NCI-H2107 (cell line): Measurements from ENCODE around the gene SYT8.

ENCODE experiments used
- DNase-seq: peaks from one replicate; lab custom pipeline; 2025; lab: John Stamatoyannopoulos, UW

The SYT8 gene

DNA sequence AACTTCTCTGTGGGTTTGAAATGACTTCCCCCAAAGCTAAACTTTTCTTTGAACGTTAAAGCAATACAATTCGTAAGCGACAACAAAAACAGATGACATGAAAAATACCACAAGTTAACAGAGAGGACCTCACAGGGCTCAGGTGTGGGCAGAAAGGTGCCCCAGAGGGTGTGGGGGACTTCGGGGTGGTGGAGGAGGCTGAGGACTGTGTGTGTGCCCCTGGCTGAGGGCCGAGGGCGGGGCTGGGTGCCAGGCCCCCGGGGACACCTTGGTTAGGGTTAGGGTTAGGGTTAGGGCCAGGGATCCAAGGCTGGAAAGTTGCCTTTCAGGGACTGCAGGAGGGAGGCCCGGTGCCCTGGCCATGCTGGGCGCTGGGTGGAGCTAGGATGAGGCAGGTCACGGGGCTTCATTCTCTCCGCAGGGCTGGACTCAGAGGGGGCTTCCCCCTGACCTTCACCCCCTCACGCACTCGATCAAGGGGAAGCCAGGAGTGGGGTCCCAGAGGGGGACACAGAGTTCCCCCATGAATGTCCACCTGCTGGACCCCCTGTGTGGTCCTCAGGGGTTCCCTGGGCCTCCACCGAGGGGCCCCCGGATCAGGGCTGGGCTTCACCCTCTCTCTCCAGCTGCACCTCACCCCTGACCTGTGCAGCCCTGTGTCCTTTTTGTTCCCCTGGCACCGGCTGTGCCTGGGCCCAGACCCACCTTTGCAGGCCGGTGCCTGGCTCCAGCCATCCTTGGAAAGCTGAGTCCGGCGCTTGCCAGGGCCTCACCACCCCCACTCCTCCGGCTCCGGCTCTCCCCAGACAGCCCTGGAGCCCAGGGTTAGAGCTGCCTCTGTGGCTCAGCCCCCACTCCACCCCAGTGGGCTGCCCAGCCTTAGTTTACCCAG is 11.0 kb downstream of the SYT8 start:
- no peak for DNase-seq

GRCh38 chr11:1846453-1846932 is 11.7 kb downstream of the SYT8 start:
- no peak for DNase-seq

GRCh38 chr11:1847006-1847735 is 12.4 kb downstream of the SYT8 start:
- no peak for DNase-seq

GRCh38 chr11:1847926-1848639 is 13.3 kb downstream of the SYT8 start:
- DNase-seq: no peak

- DNase-seq: no peak
Observed at GRCh38 chr11:1848640-1849430, 14.0 kb downstream of the SYT8 start.

- no peak for DNase-seq
Observed at GRCh38 chr11:1851468-1852180, 16.8 kb downstream of the SYT8 start.

- no peak for DNase-seq
Observed at GRCh38 chr11:1852271-1852876, 17.6 kb downstream of the SYT8 start.

GRCh38 chr11:1852877-1853276 is 18.1 kb downstream of the SYT8 start, which contains the start of gene LSP1:
Gene LSP1, plus strand, starts transcription at chr11:1853084. Its CDS starts 61 bp downstream, at chr11:1853145.
- no peak for DNase-seq

DNA sequence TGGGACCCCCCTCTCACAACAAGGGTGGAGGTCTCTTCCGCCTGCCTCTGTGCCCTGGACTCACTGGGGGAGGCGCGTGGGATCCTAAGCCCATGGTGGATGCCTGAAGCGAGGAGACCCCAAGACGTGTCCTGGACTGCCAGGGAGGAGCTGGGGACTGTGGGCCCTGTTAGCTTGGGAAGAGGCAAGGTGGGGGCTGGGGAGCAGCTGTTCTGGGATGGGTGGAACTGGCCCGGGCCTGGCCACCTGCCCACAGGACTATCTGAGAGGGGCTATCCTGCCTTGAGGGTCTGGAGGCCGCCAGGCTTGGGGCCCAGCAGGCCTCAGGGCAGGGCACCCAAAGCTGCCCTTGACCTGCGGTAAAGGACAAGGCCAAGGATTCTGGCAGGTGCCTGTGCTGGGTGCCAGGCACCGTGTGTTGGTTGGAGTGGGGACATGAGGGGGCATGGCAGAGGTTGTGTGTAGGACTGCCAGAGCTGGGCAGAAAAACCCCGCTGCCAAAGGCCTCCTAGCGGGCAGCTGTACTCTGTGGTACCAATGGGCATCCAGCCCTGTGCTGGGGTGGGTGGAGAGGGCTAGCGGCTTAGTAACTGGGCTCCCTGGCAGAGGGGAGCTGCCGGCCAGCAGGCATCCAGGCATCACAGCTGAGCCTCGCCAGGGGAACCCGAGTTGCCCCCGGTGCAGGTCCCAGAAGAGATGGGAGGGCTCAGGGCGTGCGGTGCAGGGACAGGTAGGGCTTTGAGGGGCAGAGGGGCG is 18.8 kb downstream of the SYT8 start:
- DNase-seq: no peak

DNA sequence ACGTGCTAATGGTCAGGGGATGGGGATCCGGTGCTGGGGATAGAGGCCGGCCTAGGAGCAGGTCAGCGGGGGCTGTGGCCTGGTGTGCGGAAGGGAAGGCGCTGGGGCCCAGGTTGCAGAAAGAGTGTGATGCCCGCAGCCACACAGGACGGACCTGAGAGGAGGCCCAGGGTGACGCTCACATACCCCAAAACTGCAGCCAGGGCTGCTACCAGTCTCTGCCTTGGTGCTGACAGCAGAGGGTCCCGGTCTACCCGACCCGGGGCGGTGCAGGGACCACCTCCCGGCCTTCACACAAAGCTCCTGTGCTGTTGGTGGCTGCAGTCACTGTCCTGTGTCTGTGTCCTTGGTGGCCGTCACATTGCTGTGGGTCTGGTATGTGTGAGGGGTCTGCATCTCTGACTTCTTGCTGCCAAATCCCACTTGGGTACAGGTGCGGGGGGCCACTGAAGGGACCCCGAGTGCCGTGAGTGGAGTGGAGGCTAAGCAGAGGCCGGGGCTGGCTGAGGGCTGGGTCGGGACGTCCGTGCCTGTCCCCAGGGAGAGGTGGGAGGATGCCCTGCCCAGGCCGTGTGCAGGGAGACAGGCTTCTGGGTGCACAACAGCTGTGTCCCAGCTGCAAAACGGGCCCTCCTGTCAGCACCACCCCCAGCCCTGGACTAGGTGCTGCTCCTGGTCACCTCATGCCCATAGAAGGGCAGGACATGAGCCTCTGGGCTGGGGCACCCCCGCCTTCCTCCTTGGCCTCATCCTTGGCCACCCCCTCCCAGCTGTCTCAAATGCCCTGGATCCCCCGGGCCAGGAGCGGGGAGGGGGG is 19.6 kb downstream of the SYT8 start:
- no peak for DNase-seq

DNA sequence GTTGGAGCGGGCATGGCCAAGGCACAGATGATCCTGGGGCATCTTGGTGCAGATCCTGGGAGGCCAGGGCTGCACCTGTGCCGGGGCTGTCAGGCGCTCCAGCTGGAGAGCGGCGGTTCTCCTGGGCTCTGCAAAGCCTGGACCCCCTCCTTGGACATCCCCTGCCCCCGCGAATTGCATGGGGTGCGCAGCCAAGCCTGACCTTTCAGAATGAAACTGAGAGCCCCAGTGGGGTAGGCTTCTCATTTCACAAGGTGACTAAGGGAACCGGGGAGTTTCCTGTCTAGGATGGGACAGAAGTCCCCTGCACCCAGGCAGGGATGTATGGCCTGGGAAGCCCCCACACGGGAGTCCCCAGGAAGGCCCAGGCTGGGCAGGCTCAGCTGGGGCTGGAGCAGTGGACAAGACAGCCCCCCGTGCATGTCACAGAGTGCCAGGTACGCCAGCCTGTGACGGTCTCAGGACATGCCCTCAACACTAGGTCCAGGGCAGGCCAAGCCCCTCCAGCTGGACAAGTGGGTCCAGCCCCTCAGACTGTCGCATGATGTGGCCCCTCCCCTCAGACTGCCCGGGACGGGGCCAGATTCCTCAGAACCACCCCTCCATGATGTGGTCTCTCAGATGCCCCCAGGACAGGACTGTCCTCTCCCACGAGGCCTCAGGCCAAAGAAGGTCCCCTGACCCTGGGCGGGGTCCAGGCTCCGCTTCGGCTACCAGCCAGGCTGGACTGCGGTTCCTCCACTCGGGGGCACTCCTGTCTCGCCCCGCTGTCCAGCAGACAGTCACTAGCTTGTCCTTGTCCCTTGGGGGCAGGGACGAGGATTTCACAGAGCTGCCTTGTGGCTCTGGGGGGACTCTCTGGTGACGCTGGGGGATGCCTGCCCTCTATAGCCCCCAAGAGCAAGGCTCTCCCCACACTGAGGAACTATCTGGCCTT is 20.4 kb downstream of the SYT8 start:
- no peak for DNase-seq

- DNase-seq: no peak
Observed at GRCh38 chr11:1855886-1856265, 21.1 kb downstream of the SYT8 start.

DNA sequence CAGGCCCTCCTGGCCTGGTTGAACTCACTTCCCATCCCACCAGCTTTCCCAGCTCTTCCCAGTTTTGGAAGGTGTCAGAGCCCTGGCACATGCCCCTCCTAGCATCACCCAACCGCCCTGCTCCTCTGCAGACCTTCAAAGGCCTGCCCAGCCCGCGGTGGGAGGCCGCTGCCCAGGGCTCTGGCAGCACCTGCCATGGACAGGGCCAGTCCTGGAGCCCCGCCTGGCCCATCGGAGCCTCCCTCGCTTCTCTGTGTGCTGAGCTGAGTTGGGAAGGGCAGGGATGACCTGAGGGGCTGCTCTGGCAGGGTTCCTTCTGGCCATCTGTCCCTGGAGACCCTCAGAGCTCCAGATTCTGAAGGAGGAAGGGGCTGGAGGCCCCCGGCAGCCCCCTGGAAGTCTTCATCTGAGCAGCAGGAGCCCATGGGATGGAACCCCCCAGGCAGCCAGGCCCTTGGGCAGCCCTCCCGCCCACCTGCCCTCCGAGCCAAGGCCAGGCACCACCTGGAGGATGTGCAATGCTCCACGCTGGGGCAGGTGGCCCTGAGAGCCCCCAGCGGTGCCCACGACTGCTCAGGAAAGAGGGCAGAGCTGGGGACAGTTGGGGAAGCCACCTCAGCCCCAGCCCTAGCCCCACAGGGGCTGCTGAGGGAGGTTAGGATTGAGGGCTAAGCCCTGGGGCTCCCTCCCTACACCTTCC is 21.7 kb downstream of the SYT8 start:
- no peak for DNase-seq

DNA sequence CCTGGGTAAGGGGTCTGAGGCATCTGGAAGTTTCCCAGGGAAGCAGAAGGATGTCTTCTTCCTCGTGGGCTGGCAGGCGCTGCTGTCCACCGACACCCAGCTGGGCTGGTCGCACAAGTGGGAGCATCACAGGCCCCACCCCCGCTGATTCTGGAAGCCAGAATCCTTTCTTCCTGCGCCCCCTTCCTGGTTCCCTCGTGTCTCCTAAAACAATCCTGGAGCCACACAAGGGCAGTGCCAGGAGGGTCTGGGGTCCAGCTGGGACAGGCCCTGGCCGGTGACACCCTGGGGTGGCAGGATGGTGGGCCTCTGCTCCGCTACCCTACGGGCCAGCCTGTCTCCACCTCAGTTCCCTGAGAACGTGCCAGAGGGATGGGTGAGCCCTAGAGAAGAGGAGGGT is 22.3 kb downstream of the SYT8 start:
- DNase-seq: no peak

DNA sequence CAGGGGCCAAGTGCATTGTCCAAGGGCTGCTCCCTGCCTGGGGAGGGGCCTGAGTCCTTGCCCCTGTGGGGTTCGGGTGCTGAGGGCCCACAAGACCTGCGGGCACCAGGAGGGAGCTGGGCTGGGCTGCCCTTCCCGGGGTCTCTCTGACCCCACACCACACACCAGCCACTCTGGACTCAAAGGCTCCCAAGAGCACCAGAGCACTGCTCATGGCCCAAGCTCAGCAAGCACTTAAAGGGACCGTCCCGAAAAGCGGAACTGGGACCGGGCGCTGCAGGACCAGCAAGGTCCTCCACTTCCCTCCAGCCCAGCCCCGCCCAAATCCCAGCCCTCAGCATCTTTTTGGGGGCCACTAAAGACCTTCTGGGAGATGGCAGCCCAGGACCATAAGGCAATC is 23.4 kb downstream of the SYT8 start:
- DNase-seq: no peak

DNA sequence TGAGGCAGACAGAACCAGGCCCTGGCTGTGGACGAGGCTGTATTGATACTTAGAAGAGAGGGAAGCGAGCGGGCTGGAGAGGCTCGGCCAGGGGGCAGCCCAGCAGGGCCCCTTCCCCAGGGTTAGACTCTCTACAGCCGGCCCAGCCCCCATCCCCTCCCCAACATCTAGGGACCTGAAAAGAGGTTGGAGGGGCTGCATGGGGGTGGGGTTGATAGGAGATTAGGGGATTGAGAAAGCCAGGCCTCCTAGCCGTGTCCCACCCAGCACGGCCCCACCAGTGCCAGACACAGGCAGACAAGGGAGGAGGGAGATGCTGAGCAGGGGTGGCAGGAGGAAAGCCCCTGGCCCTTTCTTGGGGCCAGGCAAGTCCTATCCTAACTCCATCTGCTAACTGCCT is 23.8 kb downstream of the SYT8 start:
- no peak for DNase-seq

DNA sequence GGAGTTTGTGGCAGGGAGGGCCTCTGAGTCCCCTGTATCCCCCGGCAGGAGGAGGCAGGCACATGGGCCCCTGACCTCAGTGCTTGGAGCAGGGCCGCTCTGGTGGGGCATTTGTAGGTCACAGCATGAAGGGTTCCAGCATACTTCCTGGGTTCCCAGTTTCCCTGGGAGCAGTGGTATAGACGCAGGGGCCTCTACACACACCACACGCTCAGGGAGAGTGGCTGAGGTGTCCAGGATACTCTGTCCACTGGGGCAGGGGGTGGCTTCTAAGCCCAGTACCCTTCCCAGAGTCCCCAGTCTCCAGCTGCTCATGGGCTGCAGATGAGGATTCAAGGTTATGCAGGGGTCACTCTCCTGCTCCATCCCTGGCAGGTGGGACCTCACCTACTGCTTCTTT is 24.2 kb downstream of the SYT8 start:
- DNase-seq: no peak
